HG03520 (cell line): ENCODE measurements around the gene SOAT2.
"Not testable (repeated sequence)": the region's sequence is repeated elsewhere in the genome, so short reads cannot be mapped to it uniquely, and the experiment has no call there.

Experiments used
- ATAC-seq: cut with Tn5 transposase; IDR thresholded peaks from one replicate; pipeline ENCODE4 v1.9.1; 2021; ENCODE audit warnings: mild to moderate bottlenecking, moderate library complexity; ENCODE audit not compliant: unreplicated experiment

The SOAT2 gene

GRCh38 chr12:53079226-53080117 lies 23.8 kb upstream of the SOAT2 start, which contains the start of gene SPRYD3:
Gene SPRYD3, minus strand, starts transcription at chr12:53079390. Its CDS starts 57 bp downstream, at chr12:53079333.
- ATAC-seq: peak; percentile 97

- ATAC-seq: no peak
Observed at GRCh38 chr12:53082637-53083175, 20.6 kb upstream of the SOAT2 start.

- no peak for ATAC-seq
Observed at GRCh38 chr12:53086361-53086760, 16.9 kb upstream of the SOAT2 start.

- ATAC-seq: no peak
Observed at GRCh38 chr12:53090105-53090504, 13.2 kb upstream of the SOAT2 start.

GRCh38 chr12:53090554-53090953 lies 12.7 kb upstream of the SOAT2 start:
- ATAC-seq: no peak

GRCh38 chr12:53091756-53092155 lies 11.5 kb upstream of the SOAT2 start:
- no peak for ATAC-seq

GRCh38 chr12:53093777-53094393 lies 9.4 kb upstream of the SOAT2 start:
- no peak for ATAC-seq

- no peak for ATAC-seq
Observed at GRCh38 chr12:53094394-53094787, 8.9 kb upstream of the SOAT2 start.

GRCh38 chr12:53094796-53095595 lies 8.3 kb upstream of the SOAT2 start:
- ATAC-seq: not testable (repeated sequence)

GRCh38 chr12:53095596-53095895 lies 7.7 kb upstream of the SOAT2 start:
- ATAC-seq: not testable (repeated sequence)

GRCh38 chr12:53096089-53096741 lies 7.1 kb upstream of the SOAT2 start:
- ATAC-seq: no peak

GRCh38 chr12:53096759-53097158 lies 6.5 kb upstream of the SOAT2 start:
- no peak for ATAC-seq

- no peak for ATAC-seq
Observed at GRCh38 chr12:53097207-53097563, 6.1 kb upstream of the SOAT2 start.

GRCh38 chr12:53097564-53098353 lies 5.5 kb upstream of the SOAT2 start, which contains the start of gene IGFBP6:
Gene IGFBP6, plus strand, starts transcription at chr12:53097667. Its CDS starts 51 bp downstream, at chr12:53097718.
- ATAC-seq: no peak

GRCh38 chr12:53098354-53098981 lies 4.8 kb upstream of the SOAT2 start:
- ATAC-seq: no peak

GRCh38 chr12:53099071-53099882 lies 4.0 kb upstream of the SOAT2 start:
- no peak for ATAC-seq

- no peak for ATAC-seq
Observed at GRCh38 chr12:53100466-53101151, 2.7 kb upstream of the SOAT2 start.

- no peak for ATAC-seq
Observed at GRCh38 chr12:53101266-53101665, 2.0 kb upstream of the SOAT2 start.
